ENCODE data around the gene HAT1.

GRCh38 chr2:171874963-171875362 lies 47.3 kb upstream of the HAT1 start:
- TF ChIP-seq SRF (IDR thresholded peaks at IDR 0.05; ENCODE audit: low read depth in 2 of 2, low read length in 2 of 2) (no peak), PKNOX1 (IDR thresholded peaks at IDR 0.05) (no peak), POU2F2 (IDR thresholded peaks at IDR 0.05; ENCODE audit: borderline replicate concordance, low read depth, low read length) (no peak), RAD21 (IDR thresholded peaks at IDR 0.05; ENCODE audit: insufficient read depth, low read depth, low read length) (no peak), TAF1 (IDR thresholded peaks at IDR 0.05; ENCODE audit: borderline replicate concordance, low read depth, low read length) (no peak), CTCF (IDR thresholded peaks at IDR 0.05 in 2 of 3, conservative IDR thresholded peaks at IDR 0.05 in 1 of 3; ENCODE audit: control insufficient read depth in 2 of 3, extremely low read depth in 1 of 3, insufficient read depth in 1 of 3, low read depth in 3 of 3, low read length in 3 of 3) (no peak), ESRRA (IDR thresholded peaks at IDR 0.05; ENCODE audit: low read length) (no peak), HCFC1 (IDR thresholded peaks at IDR 0.05; ENCODE audit: low read length) (no peak), RFX5 (IDR thresholded peaks at IDR 0.05; ENCODE audit: low read depth, low read length) (no peak), EZH2 (IDR thresholded peaks at IDR 0.05; ENCODE audit: borderline replicate concordance, control insufficient read depth, low read depth, low read length) (no peak), SMC3 (IDR thresholded peaks at IDR 0.05; ENCODE audit: borderline replicate concordance, low read length) (no peak), STAT1 (conservative IDR thresholded peaks at IDR 0.05) (no peak), NR2C1 (IDR thresholded peaks at IDR 0.05) (no peak)
- TF ChIP-seq, protein P1, sequence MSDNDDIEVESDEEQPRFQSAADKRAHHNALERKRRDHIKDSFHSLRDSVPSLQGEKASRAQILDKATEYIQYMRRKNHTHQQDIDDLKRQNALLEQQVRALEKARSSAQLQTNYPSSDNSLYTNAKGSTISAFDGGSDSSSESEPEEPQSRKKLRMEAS (IDR thresholded peaks at IDR 0.05; ENCODE audit: low read depth, low read length), result no peak
